HepG2 (cell line): ENCODE results near the gene SLC8A2. TPM values are rescaled to one million over a fixed set of nuclear protein-coding genes. Genes with fewer than 3 reads are reported as not detected.

Source experiments
- ATRX ChIP-seq: sonication (generic); formaldehyde crosslinking; IDR thresholded peaks from 2 replicates; pipeline ENCODE4 v1.4.0; 2020; ENCODE audit warnings: missing genetic modification reagents, borderline replicate concordance
- HDAC6 ChIP-seq: fragments of 200-600 bp; sonication (generic); IDR thresholded peaks from 2 replicates; pipeline ENCODE4 v1.7.0; 2017; ENCODE audit warnings: mild to moderate bottlenecking, antibody characterized with exemption, low read length, low read depth
- HMG20B ChIP-seq: conservative IDR thresholded peaks from 2 replicates; pipeline ENCODE4 v1.6.1; 2016; ENCODE audit warnings: missing genetic modification reagents, missing compliant biosample characterization
- LCORL ChIP-seq, 2 experiments: fragments of 450-650 bp in 1 of 2; sonication (generic) in 1 of 2; formaldehyde crosslinking in 1 of 2; IDR thresholded peaks; 2 replicates each; pipeline versions ENCODE4 v1.5.0 to v1.6.1; 2017 to 2020; ENCODE audit warnings: antibody characterized with exemption in 1 of 2, missing genetic modification reagents in 1 of 2
- NCOR1 ChIP-seq: fragments of 200-600 bp; sonication (generic); IDR thresholded peaks from 2 replicates; pipeline ENCODE4 v1.7.0; 2017; ENCODE audit warnings: antibody characterized with exemption, low read length, borderline replicate concordance
- NFYB ChIP-seq: sonication (generic); formaldehyde crosslinking; IDR thresholded peaks from 2 replicates; pipeline ENCODE4 v1.4.0; 2020; ENCODE audit warnings: missing genetic modification reagents
- NRL ChIP-seq: sonication (generic); formaldehyde crosslinking; IDR thresholded peaks from 2 replicates; pipeline ENCODE4 v1.5.0; 2020; ENCODE audit warnings: missing genetic modification reagents, mild to moderate bottlenecking, moderate library complexity, borderline replicate concordance
- POLR2A ChIP-seq, 2 experiments: IDR thresholded peaks; 2 replicates each; pipeline ENCODE4 v1.6.1; 2011; ENCODE audit warnings: low read depth in 2 of 2, low read length in 2 of 2, mild to moderate bottlenecking in 1 of 2, moderate library complexity in 1 of 2; ENCODE audit not compliant: insufficient read depth in 1 of 2
- SATB2 ChIP-seq: sonication (generic); formaldehyde crosslinking; IDR thresholded peaks from 2 replicates; pipeline ENCODE4 v1.5.0; 2020; ENCODE audit warnings: missing genetic modification reagents
- SMAD9 ChIP-seq: sonication (generic); formaldehyde crosslinking; IDR thresholded peaks from 2 replicates; pipeline ENCODE4 v1.5.1; 2020; ENCODE audit warnings: mild to moderate bottlenecking, missing genetic modification reagents
- YY1 ChIP-seq: IDR thresholded peaks from 2 replicates; pipeline ENCODE4 v1.6.1; 2011; ENCODE audit warnings: low read length, low read depth, moderate library complexity, mild to moderate bottlenecking; ENCODE audit not compliant: insufficient read depth, insufficient replicate concordance
- ZNF552 ChIP-seq: sonication (generic); formaldehyde crosslinking; IDR thresholded peaks from 2 replicates; pipeline ENCODE4 v1.9.0; 2022; ENCODE audit warnings: missing genetic modification reagents, mild to moderate bottlenecking, borderline replicate concordance
- ZNF761 ChIP-seq: sonication (generic); formaldehyde crosslinking; conservative IDR thresholded peaks from 2 replicates; pipeline ENCODE4 v1.4.0; 2020; ENCODE audit warnings: mild to moderate bottlenecking, missing genetic modification reagents
- ZNF776 ChIP-seq: sonication (generic); formaldehyde crosslinking; IDR thresholded peaks from 2 replicates; pipeline ENCODE4 v1.4.0; 2020; ENCODE audit warnings: mild to moderate bottlenecking, missing genetic modification reagents
- polyA plus RNA-seq, 8 experiments: library from polyadenylated mRNA; depleted of rRNA in 3 of 8; stranded (reverse) in 7 of 8; unstranded in 1 of 8; fragments of >200 nt; fragmentation: Illumina TruSeq in 4 of 8; extraction: Trizol in 4 of 8; gene quantifications; 2 replicates each; pipeline versions ENCODE4 v1.2.1 to v1.2.3, GENCODE V29; 2011 to 2016; ENCODE audit warnings: low read depth in 4 of 8, missing spikeins in 1 of 8, mixed read lengths in 1 of 8; ENCODE audit not compliant: insufficient read depth in 1 of 8
- total RNA-seq, 5 experiments: library from RNA; depleted of rRNA; stranded (reverse); fragments of >200 nt; fragmentation: Illumina TruSeq; extraction: Trizol; gene quantifications; 2 replicates each; pipeline ENCODE4 v1.2.3, GENCODE V29; 2016; ENCODE audit warnings: low read depth in 1 of 5
- TF ChIP-seq, protein P1 (sequence below): sonication (generic); formaldehyde crosslinking; conservative IDR thresholded peaks from 2 replicates; pipeline ENCODE4 v1.8.0; 2022; ENCODE audit warnings: mild to moderate bottlenecking, moderate library complexity, missing genetic modification reagents
- TF ChIP-seq, protein P2 (sequence below): sonication (generic); formaldehyde crosslinking; IDR thresholded peaks from 2 replicates; pipeline ENCODE4 v1.4.0; 2020; ENCODE audit warnings: missing genetic modification reagents
- TF ChIP-seq, protein P3 (sequence below): sonication (generic); formaldehyde crosslinking; IDR thresholded peaks from 2 replicates; pipeline ENCODE4 v1.8.0; 2022; ENCODE audit warnings: mild to moderate bottlenecking, missing genetic modification reagents
- TF ChIP-seq, protein P4 (sequence below): sonication (generic); formaldehyde crosslinking; IDR thresholded peaks from 2 replicates; pipeline ENCODE4 v1.5.0; 2020; ENCODE audit warnings: missing genetic modification reagents
- TF ChIP-seq, protein P5 (sequence below): sonication (generic); formaldehyde crosslinking; IDR thresholded peaks from 2 replicates; pipeline ENCODE4 v1.5.0; 2020; ENCODE audit warnings: mild to moderate bottlenecking, missing genetic modification reagents

Gene SLC8A2
- total and polyA plus RNA-seq, 2 of the 13 experiments (the other 11 are each of a cell fraction or from before 2014, with no cell fraction given): 0.02 TPM; not detected in 1

DNA sequence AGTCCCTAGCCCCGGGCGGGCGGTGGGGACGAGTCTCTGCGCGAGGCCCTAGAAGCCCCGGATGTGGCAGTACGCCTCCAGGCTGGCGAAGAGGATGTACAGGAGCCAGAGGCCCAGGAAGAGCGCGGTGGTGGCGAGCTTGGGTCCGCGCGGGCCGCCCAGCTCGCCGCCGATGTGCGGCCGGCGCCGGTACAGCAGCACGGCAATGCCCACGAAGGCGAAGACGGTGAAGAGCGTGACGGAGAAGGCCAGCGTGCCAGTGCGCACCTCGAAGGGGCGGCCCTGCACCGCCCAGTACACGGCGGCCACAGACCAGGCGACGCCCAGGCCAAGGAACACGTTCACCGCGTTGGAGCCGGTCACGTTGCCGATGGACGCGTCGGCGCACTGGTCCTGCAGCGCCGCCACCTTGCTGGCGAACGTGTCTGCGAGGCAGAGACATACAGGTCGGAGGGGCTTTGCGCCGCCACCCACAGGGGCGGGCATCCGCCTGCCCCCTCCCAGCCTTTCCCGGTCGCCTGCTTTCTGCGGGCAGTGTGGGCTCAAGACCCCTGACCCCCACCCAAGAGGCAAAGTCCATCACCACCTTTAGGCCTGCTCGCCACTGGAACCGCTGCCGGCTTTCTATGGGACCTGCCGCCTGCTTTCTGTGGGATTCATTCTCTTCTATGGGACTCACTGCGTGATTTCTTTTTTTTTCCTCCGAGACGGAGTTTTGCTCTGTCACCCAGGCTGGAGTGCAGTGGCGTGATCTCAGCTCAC is 41.5 kb downstream of the SLC8A2 start (continued):
- TF ChIP-seq, protein P1, sequence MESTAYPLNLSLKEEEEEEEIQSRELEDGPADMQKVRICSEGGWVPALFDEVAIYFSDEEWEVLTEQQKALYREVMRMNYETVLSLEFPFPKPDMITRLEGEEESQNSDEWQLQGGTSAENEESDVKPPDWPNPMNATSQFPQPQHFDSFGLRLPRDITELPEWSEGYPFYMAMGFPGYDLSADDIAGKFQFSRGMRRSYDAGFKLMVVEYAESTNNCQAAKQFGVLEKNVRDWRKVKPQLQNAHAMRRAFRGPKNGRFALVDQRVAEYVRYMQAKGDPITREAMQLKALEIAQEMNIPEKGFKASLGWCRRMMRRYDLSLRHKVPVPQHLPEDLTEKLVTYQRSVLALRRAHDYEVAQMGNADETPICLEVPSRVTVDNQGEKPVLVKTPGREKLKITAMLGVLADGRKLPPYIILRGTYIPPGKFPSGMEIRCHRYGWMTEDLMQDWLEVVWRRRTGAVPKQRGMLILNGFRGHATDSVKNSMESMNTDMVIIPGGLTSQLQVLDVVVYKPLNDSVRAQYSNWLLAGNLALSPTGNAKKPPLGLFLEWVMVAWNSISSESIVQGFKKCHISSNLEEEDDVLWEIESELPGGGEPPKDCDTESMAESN (CRISPR knock-in tag): peak; percentile 77; the same call in 1 of the 2 replicates
- TF ChIP-seq ZNF552 (CRISPR knock-in tag) (peak; percentile 81; the same call in 1 of the 2 replicates), POLR2A (IDR thresholded peaks at IDR 0.05; ENCODE audit: insufficient read depth in 1 of 2, low read depth in 2 of 2, low read length in 2 of 2) (no peak), ATRX (CRISPR knock-in tag) (no peak), NRL (0 out of 2 replicates have a peak, but pooled peaks have one; percentile 35), ZNF761 (CRISPR knock-in tag) (no peak), SATB2 (CRISPR knock-in tag) (no peak), NFYB (CRISPR knock-in tag) (no peak), LCORL (IDR thresholded peaks at IDR 0.05) (no peak), LCORL (CRISPR knock-in tag; IDR thresholded peaks at IDR 0.05) (no peak), NCOR1 (no peak), YY1 (peak; percentile 36), SMAD9 (no peak), ZNF776 (CRISPR knock-in tag) (peak; percentile 82; the same call in 1 of the 2 replicates), HMG20B (CRISPR knock-in tag) (no peak), HDAC6 (no peak)
- TF ChIP-seq, protein P2, sequence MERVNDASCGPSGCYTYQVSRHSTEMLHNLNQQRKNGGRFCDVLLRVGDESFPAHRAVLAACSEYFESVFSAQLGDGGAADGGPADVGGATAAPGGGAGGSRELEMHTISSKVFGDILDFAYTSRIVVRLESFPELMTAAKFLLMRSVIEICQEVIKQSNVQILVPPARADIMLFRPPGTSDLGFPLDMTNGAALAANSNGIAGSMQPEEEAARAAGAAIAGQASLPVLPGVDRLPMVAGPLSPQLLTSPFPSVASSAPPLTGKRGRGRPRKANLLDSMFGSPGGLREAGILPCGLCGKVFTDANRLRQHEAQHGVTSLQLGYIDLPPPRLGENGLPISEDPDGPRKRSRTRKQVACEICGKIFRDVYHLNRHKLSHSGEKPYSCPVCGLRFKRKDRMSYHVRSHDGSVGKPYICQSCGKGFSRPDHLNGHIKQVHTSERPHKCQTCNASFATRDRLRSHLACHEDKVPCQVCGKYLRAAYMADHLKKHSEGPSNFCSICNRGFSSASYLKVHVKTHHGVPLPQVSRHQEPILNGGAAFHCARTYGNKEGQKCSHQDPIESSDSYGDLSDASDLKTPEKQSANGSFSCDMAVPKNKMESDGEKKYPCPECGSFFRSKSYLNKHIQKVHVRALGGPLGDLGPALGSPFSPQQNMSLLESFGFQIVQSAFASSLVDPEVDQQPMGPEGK (CRISPR knock-in tag): peak; percentile 21; the same call in 1 of the 2 replicates
- TF ChIP-seq, protein P3, sequence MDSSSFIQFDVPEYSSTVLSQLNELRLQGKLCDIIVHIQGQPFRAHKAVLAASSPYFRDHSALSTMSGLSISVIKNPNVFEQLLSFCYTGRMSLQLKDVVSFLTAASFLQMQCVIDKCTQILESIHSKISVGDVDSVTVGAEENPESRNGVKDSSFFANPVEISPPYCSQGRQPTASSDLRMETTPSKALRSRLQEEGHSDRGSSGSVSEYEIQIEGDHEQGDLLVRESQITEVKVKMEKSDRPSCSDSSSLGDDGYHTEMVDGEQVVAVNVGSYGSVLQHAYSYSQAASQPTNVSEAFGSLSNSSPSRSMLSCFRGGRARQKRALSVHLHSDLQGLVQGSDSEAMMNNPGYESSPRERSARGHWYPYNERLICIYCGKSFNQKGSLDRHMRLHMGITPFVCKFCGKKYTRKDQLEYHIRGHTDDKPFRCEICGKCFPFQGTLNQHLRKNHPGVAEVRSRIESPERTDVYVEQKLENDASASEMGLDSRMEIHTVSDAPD (CRISPR knock-in tag): no peak
- TF ChIP-seq, protein P4, sequence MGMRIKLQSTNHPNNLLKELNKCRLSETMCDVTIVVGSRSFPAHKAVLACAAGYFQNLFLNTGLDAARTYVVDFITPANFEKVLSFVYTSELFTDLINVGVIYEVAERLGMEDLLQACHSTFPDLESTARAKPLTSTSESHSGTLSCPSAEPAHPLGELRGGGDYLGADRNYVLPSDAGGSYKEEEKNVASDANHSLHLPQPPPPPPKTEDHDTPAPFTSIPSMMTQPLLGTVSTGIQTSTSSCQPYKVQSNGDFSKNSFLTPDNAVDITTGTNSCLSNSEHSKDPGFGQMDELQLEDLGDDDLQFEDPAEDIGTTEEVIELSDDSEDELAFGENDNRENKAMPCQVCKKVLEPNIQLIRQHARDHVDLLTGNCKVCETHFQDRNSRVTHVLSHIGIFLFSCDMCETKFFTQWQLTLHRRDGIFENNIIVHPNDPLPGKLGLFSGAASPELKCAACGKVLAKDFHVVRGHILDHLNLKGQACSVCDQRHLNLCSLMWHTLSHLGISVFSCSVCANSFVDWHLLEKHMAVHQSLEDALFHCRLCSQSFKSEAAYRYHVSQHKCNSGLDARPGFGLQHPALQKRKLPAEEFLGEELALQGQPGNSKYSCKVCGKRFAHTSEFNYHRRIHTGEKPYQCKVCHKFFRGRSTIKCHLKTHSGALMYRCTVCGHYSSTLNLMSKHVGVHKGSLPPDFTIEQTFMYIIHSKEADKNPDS (CRISPR knock-in tag): peak; percentile 23; the same call in 1 of the 2 replicates
- TF ChIP-seq, protein P5, sequence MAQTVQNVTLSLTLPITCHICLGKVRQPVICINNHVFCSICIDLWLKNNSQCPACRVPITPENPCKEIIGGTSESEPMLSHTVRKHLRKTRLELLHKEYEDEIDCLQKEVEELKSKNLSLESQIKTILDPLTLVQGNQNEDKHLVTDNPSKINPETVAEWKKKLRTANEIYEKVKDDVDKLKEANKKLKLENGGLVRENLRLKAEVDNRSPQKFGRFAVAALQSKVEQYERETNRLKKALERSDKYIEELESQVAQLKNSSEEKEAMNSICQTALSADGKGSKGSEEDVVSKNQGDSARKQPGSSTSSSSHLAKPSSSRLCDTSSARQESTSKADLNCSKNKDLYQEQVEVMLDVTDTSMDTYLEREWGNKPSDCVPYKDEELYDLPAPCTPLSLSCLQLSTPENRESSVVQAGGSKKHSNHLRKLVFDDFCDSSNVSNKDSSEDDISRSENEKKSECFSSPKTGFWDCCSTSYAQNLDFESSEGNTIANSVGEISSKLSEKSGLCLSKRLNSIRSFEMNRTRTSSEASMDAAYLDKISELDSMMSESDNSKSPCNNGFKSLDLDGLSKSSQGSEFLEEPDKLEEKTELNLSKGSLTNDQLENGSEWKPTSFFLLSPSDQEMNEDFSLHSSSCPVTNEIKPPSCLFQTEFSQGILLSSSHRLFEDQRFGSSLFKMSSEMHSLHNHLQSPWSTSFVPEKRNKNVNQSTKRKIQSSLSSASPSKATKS: no peak
